GM18907 (cell line): ENCODE results near the gene LHFPL6.

ENCODE experiments used
- ATAC-seq: cut with Tn5 transposase; IDR thresholded peaks from one replicate; pipeline ENCODE4 v1.9.1; 2021; ENCODE audit warnings: mild to moderate bottlenecking, moderate library complexity; ENCODE audit not compliant: unreplicated experiment

LHFPL6 gene

DNA sequence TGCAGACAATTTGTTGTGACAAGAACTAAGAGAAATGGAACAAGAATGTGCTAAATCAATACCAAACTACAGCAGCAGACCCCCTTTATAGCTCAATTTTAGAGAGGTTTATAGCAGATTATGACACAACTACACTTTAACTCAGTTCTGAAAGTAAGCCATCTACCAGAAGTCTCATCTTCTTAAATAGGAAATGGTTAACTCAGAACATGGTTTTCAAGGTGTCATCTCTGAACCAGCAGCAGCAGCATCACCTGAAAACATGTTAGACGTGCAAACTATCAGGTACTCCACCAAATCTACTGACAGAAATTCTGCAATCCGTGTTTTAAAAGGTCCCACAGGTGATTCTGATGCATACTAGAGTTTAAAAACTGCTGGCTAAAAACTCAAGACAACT is 6.8 kb downstream of the LHFPL6 start:
- no peak for ATAC-seq

GRCh38 chr13:39590466-39591036 is 12.4 kb downstream of the LHFPL6 start:
- no peak for ATAC-seq

DNA sequence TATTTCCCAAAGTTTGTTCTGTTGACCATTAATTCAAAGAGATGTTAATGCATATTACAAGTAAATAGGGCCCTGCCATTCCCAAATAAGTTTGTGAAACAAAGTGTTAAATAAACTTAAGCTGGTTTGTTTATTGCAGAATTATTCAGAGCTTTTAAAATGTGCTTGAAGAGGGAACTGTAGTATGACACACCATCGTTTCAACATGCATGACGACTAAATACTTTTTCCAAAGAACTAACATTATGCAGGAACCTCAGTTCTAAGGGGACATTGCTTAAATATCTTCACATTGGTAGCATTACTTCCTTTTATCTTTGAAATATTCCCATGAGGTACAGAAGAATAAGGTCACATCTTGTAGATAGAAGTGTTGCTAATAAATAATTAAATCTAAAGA is 14.6 kb downstream of the LHFPL6 start:
- ATAC-seq, result no peak

DNA sequence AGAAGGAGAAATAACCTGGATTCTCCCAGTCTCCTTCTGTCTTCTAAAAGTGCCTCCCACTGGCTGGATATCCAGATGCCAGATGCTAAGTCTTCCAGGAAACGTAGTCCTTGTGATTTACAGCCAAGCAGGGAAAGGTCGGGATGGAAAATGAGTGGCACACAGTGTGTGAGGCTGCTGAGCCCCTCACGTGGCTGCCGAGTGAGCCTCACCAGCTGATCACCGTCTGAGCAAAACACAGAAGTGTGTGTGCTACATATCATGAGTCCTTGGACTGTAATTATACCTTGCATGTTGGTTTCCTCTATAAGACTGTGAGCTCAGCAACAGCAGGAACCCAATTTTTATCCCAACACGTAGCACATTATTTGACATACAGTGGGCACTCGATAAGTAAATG is 15.1 kb downstream of the LHFPL6 start:
- ATAC-seq, result no peak

GRCh38 chr13:39586958-39587605 is 15.9 kb downstream of the LHFPL6 start:
- no peak for ATAC-seq

DNA sequence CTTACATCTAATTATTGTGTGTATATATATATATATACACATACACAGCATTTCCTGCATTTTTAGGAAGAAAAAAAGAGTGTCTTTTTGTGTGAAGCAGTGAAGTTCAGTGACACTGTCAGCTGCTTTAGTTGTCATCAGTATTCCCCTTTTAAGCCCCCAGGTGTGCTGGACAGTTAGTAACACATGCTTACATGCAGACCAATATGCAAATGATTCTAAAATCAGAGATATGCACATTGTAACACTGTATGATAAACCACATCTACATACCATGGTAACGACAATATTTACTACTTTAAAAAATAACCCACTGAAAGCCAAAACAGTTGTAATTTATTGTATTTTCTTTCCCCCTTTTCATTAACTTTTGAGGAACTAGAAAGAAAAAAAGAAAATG is 16.8 kb downstream of the LHFPL6 start:
- ATAC-seq, result no peak

GRCh38 chr13:39585219-39585618 is 17.8 kb downstream of the LHFPL6 start:
- no peak for ATAC-seq

DNA sequence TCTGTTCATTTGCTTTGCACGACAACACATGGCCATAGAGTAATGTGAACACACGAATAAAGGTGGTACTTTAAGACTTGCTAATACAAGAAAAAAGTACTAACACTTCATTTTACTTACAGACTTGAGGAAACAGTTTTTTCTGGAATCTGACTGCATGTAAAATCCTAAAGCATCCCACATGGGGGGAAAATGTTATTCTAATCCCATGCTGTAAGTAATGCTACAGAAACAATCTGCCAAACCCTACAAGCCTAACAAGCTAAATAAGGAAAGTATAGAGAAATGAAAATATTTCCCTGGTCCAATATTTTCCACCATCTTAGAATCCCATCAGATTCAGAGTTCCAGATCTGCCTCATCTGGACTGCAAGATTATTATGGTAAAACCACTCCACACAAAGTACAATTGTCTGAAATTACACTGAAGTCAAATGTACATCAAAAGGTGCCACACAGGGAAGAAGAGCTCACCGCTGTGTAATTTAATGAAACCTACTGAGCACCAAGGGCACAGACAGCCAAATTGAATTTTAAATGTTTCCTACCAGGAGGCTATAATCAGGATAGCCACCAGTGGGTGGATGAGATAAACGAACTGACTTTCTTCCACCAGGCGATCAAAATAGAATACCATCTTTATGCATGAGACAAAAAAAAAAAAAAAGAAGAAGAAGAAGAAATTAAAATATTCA is 22.0 kb downstream of the LHFPL6 start:
- no peak for ATAC-seq

DNA sequence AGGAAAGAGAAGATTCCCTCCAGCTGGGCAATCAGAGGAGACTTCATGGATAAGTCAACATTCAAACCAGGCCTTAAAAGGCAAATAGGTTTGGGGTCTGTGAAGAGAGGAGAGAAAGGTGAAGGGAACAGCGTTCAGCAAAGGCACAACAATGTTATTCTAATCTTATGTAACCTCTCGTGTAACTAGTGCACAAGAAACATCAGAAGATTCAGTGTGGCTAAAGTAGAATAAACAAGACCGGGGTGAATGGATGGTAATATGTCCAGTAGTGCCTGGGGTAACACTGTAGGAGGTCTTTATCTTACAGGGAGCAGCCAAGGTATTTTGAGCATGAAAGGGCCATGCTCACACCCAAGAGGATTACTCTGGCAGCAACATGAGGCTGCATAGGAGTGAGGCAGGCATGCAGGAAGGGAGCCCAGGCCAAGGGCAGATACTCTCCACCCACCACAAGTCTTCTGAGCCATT is 24.1 kb downstream of the LHFPL6 start:
- no peak for ATAC-seq

DNA sequence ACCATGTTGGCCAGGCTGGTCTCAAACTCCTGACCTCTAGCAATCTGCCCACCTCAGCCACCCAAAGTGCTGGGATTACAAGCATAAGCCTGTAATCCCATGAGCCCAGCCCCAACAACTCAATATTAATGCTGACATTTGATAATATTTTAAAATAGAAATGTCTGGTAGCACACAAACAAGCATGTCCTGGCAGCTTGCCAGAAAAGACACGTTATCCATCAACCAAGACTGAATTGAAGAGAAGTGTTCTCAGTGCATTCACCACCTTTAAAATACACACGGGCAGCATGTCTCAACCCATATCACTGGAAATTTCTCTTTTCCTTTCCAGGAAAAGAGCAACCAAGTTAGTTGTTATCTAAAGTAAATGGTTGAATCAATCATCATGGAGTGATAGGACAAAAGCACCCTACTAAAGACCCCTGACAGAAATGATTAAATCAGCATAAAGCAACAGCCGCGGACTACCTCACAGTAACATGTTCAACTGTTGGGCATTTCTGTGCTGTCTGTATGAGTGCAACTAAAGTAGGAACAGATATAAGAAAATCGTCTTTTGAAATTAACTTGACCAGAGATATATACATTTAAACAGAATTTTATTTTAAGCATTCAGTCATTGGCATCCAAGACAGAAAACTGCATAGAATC is 25.0 kb downstream of the LHFPL6 start:
- no peak for ATAC-seq

DNA sequence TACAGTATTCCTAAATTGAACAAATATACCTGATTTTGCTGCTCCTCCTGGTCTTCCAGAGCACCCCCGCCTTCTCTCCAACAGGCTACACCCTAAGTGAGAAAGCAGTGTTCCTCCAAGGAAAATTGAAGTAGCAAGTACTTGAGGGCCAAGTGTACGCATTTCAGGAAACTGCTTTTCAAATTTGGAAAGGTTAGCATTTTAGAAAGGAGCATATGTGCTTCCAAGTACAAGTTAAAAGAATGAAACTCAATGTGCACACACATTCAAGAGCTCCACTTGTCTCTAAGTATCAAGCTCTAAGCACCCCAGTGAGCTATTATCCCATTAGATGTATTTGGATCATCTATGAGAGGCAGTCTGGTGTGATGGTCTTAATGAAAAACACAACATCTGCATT is 25.8 kb downstream of the LHFPL6 start:
- ATAC-seq, result no peak

DNA sequence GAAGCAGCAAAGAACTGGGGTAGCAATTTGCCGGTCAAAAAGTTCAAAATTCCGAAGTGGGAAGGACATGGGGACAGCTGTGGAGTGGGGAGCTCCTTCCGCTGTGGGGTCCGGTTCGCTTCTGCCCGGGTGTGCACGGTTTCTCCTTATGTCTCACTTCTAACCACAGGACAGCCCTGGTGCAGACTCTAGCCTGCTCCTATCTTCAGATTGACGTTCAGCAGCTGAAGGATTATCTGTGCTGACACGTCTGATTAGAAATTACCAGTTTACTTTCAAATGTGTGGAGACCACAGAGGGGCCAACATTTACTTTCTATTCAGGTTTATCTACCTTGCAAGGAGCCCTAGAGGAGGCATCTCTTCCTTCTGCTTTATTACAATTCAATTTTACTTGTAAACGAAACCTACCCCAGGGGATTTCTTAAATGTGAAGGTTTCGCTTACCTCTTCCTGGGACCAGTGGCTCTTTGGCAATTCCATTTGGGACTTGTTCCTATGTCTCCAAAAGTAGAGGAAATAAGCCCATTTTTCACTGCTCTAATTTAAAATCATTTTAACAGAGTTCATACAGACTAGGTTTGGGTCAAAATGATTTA is 27.3 kb downstream of the LHFPL6 start:
- ATAC-seq, result no peak

DNA sequence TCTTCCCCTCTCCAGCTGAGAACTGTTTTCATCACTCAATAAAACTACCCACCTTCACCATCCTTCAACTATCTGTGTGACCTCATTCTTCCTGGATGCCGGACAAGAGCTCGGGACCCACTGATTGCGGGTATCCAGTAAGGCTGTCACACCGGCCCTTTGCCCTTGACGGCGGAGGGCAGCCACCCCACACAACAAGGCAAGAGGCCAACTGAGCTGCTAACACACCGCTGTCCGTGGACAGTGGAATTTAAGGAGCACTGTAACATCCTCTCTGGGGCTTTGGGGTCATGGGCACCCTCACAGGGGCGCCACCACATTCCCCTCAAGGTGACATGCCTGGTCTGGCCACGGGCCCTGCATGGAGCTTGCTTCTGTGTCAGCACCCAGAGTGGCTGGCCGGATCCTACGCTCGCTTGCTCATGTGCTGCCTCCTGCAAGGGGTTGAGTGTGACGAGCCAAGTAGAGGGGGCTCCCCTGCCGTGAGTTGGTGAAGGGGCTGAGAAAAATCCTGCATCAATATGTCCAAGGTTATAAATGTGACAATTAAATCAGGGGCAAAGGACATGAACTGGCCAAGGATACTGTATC is 31.4 kb downstream of the LHFPL6 start:
- no peak for ATAC-seq

GRCh38 chr13:39567569-39567968 is 35.4 kb downstream of the LHFPL6 start:
- no peak for ATAC-seq

DNA sequence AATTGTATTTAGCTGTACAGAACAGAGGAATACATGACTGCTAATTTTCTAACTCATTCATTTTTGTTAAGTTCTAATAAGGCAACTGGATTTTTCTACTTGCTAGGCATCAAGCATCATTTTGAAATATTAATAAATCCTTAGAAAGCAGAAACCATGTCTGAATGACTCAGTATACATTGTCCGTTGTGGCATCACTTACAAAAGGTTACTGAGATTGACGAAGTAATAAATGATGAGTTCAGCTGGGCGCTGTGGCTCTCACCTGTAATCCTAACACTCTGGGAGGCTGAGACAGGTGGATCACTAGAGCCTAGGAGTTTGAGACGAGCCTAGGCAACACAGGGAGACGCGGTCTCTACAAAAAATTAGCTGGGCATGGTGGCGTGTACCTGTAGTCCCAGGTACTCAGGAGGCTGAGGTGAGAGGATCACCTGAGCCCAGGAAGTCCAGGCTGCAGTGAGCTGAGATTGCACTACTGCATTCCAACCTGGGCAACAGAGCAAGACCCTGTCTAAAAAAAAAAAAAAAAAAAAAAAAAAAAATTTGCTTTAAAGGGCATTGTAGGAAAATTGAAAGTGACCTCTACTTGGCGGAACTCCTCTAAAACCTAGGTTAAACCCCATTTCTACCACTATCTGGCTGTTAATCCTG is 36.6 kb downstream of the LHFPL6 start:
- ATAC-seq, result no peak

DNA sequence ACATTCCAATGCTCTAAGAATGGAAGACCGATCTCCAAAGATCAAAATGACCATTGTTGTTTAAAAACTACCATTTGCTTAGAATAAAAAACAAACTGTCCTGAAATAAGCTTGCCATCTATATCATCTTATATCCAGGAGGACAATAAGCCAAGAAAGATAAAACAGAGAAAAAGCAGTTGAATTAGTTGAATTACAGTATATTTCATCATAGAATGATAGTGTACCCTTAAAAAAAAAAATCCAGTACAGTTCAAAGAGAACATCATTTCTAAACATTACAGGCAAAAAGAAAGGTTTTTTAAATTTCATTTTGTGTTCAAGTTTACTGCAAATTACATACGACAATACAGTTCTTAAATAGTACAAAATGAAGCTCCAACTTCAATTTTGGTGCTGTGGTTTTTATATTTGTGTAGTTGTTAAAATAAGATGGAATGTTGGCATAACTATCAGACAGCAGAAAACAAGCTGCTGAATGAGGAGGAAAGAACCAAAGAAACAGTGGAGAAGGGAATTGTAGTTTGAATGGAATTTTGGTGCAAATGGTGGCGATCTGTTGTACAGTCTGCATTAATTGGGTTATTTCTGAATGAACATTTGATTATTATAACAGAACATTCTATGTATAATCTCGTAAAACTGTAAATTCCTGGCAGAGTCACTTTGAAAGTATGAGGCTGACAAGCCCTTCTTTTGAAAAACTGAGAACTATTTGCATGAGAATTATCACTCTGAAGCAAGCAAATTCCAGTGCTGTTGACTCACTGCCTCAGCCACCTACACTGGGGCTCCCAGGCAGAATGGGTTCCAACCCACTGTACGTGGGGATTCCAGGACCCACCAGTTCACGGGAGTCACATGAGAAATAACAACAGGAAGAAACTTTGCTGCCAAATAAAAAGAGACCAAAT is 37.7 kb downstream of the LHFPL6 start:
- ATAC-seq, result no peak

GRCh38 chr13:39563470-39563735 is 39.6 kb downstream of the LHFPL6 start:
- ATAC-seq, result no peak

- no peak for ATAC-seq
Observed at GRCh38 chr13:39561971-39562370, 41.0 kb downstream of the LHFPL6 start.

DNA sequence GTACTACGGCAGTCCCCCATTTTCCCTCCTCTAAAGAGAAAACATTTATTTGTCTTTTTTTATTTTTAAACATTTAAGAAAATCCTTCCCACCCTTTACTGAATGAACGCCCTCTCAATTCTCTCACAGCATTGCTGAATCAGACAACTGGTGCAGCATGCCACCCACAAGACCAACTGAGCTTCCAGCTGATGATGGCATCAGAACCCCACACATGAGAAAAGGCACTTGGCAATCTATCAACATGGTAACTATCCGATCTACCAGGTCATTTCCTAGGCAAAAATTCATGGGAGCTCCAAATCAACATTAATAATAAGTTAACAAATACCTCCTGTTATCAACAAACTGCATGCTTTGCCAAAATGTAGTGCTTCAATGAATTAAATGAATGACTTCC is 43.1 kb downstream of the LHFPL6 start:
- no peak for ATAC-seq
